Upper lobe of left lung (tissue), 4 donors: ENCODE data around the gene NPS.

Source experiments
- POLR2AphosphoS5 ChIP-seq, 2 donors: sonication (generic); formaldehyde crosslinking; IDR thresholded peaks; one replicate each; pipeline ENCODE4 v1.5.1; 2017; ENCODE audit warnings: antibody characterized with exemption in 2 of 2
- TF ChIP-seq, protein P1 (sequence below), 6 experiments: fragments of 450-650 bp in 4 of 6; fragments of 200-600 bp in 2 of 6; sonication (generic) in 2 of 6; IDR thresholded peaks; one replicate each; pipeline ENCODE4 v1.5.1; 2016 to 2019; ENCODE audit warnings: antibody characterized with exemption in 6 of 6

DNA sequence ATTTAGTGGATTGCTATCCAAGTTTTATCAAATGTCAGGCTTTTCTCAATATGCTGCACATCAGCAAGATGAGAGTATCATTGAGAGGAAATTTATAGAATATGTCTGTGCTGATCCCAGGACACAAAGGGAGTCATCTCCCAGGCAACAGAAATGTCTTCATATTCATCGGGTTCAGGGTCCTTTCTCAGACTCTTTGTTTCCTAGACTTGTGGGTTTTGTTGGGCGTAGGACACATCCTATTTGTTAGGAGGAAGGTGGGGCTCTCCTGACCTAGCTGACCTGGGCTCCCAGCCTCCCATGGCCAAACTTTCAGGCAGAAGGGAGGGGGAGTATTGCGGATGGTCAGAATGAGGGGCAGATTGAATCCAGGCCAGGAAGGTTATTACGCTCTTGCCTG lies 22.9 kb upstream of the NPS start:
- TF ChIP-seq, protein P1, sequence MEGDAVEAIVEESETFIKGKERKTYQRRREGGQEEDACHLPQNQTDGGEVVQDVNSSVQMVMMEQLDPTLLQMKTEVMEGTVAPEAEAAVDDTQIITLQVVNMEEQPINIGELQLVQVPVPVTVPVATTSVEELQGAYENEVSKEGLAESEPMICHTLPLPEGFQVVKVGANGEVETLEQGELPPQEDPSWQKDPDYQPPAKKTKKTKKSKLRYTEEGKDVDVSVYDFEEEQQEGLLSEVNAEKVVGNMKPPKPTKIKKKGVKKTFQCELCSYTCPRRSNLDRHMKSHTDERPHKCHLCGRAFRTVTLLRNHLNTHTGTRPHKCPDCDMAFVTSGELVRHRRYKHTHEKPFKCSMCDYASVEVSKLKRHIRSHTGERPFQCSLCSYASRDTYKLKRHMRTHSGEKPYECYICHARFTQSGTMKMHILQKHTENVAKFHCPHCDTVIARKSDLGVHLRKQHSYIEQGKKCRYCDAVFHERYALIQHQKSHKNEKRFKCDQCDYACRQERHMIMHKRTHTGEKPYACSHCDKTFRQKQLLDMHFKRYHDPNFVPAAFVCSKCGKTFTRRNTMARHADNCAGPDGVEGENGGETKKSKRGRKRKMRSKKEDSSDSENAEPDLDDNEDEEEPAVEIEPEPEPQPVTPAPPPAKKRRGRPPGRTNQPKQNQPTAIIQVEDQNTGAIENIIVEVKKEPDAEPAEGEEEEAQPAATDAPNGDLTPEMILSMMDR (IDR thresholded peaks at IDR 0.05): no peak
- TF ChIP-seq POLR2AphosphoS5 (IDR thresholded peaks at IDR 0.05): no peak
